Measurements from ENCODE around the gene MESP2. TPM values are rescaled to one million over a fixed set of nuclear protein-coding genes. Genes with fewer than 3 reads are reported as not detected.

Gene MESP2
- polyA plus RNA-seq, 1 donor from 2014 or later: not detected

DNA sequence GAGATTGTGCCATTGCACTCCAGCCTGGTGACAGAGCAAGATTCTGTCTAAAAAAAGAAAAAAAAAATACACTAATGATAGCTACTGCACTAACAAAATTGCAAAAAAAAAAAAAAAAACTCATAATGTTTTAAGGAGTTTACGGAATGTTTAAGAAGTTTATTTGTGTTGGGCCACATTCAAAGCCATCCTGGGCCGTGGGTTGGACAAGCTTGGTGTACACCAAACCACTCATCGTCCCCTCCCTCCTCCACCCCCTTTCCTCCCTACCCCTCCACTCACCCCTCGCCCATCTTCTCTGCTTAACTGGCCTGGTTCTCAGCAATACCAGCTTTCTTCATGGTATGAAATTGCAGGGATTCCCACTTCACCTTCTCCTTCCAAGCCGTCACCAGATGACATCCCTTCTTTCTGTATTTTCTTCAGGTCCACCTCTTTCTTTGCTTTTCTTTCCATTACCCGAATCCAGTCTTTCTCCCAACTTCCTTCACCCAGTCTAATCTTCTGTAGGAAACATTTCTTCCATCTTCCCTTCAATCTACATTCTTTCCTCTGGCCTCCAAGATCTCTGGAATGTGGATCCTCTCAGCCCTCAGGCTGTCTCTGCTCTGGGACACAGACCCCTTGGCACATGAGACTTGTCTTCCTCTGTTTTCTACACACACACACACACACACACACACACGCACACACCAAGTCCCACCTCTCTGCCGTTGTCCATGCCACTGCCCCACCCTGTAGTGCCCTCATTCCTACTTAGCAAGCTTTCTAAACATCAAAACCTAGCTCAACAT, 21.6 kb upstream of the MESP2 start:
- H3K27ac ChIP-seq (ENCODE audit: low read length): no peak overlapping the region
- TF ChIP-seq RAD21 (conservative IDR thresholded peaks at IDR 0.05) (no peak), EP300 (conservative IDR thresholded peaks at IDR 0.05; ENCODE audit: poor library complexity, severe bottlenecking) (no peak), TAF1 (IDR thresholded peaks at IDR 0.05; ENCODE audit: low read depth) (no peak), POLR2AphosphoS5 (IDR thresholded peaks at IDR 0.05) (no peak), EZH2 (IDR thresholded peaks at IDR 0.05; ENCODE audit: borderline replicate concordance, insufficient read depth, low read length, poor library complexity, severe bottlenecking) (no peak), MXI1 (conservative IDR thresholded peaks at IDR 0.05; ENCODE audit: poor library complexity, severe bottlenecking) (no peak)
- TF ChIP-seq, protein P1, sequence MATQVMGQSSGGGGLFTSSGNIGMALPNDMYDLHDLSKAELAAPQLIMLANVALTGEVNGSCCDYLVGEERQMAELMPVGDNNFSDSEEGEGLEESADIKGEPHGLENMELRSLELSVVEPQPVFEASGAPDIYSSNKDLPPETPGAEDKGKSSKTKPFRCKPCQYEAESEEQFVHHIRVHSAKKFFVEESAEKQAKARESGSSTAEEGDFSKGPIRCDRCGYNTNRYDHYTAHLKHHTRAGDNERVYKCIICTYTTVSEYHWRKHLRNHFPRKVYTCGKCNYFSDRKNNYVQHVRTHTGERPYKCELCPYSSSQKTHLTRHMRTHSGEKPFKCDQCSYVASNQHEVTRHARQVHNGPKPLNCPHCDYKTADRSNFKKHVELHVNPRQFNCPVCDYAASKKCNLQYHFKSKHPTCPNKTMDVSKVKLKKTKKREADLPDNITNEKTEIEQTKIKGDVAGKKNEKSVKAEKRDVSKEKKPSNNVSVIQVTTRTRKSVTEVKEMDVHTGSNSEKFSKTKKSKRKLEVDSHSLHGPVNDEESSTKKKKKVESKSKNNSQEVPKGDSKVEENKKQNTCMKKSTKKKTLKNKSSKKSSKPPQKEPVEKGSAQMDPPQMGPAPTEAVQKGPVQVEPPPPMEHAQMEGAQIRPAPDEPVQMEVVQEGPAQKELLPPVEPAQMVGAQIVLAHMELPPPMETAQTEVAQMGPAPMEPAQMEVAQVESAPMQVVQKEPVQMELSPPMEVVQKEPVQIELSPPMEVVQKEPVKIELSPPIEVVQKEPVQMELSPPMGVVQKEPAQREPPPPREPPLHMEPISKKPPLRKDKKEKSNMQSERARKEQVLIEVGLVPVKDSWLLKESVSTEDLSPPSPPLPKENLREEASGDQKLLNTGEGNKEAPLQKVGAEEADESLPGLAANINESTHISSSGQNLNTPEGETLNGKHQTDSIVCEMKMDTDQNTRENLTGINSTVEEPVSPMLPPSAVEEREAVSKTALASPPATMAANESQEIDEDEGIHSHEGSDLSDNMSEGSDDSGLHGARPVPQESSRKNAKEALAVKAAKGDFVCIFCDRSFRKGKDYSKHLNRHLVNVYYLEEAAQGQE (IDR thresholded peaks at IDR 0.05; ENCODE audit: borderline replicate concordance): no peak
- TF ChIP-seq, protein P2, sequence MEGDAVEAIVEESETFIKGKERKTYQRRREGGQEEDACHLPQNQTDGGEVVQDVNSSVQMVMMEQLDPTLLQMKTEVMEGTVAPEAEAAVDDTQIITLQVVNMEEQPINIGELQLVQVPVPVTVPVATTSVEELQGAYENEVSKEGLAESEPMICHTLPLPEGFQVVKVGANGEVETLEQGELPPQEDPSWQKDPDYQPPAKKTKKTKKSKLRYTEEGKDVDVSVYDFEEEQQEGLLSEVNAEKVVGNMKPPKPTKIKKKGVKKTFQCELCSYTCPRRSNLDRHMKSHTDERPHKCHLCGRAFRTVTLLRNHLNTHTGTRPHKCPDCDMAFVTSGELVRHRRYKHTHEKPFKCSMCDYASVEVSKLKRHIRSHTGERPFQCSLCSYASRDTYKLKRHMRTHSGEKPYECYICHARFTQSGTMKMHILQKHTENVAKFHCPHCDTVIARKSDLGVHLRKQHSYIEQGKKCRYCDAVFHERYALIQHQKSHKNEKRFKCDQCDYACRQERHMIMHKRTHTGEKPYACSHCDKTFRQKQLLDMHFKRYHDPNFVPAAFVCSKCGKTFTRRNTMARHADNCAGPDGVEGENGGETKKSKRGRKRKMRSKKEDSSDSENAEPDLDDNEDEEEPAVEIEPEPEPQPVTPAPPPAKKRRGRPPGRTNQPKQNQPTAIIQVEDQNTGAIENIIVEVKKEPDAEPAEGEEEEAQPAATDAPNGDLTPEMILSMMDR (IDR thresholded peaks at IDR 0.05; ENCODE audit: poor library complexity, severe bottlenecking): no peak
- H3K27me3 ChIP-seq (ENCODE audit: insufficient read depth, low read depth, low read length): peaks cover 8% of the 10 kb centered on the region
- no peaks in the 10 kb centered on the region for H3K9me3 ChIP-seq (ENCODE audit: low read length)
- H3K4me2 ChIP-seq (ENCODE audit: low read length): no peak overlapping the region
- H3K9ac ChIP-seq (ENCODE audit: low read length): no peak overlapping the region
- H3K36me3 ChIP-seq (ENCODE audit: insufficient read depth, low read length): no peaks in the 10 kb centered on the region
- H2AFZ ChIP-seq (ENCODE audit: low read depth, low read length): no peak overlapping the region
- H3K4me3 ChIP-seq (ENCODE audit: low read length): no peak overlapping the region
- no peaks in the 10 kb centered on the region for H4K20me1 ChIP-seq (ENCODE audit: insufficient read depth)
- no peaks in the 10 kb centered on the region for H3K79me2 ChIP-seq (replicated peaks; ENCODE audit: insufficient read depth, low read length)
- no peaks in the 10 kb centered on the region for H3F3A ChIP-seq (ENCODE audit: insufficient read depth, low read length, poor library complexity, severe bottlenecking)
- no peaks in the 10 kb centered on the region for H3K9me2 ChIP-seq (ENCODE audit: insufficient read depth, low read length)

DNA sequence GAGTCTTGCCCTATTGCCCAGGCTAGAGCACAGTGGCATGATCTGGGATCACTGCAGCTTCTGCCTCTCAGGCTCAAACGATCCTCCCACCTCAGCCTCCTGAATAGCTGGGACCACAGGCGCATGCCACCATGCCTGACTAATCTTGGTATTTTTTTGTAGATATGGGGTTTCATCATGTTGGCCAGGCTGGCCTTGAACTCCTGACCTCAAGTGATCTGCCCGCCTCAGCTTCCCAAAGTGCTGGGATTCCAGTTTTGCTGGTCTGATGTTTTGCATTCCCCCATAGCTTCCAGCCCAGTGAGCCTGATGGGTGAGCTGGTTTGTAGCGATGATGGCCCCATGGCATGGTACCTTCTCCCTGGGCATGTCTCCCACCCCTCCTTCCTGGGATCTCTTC, 20.4 kb upstream of the MESP2 start:
- H4K20me1 ChIP-seq (ENCODE audit: insufficient read depth): no peaks in the 10 kb centered on the region
- H3K4me3 ChIP-seq (ENCODE audit: low read length): no peak overlapping the region
- no peak overlapping the region for H2AFZ ChIP-seq (ENCODE audit: low read depth, low read length)
- H3K36me3 ChIP-seq (ENCODE audit: insufficient read depth, low read length): no peaks in the 10 kb centered on the region
- H3K9me2 ChIP-seq (ENCODE audit: insufficient read depth, low read length): no peaks in the 10 kb centered on the region
- H3K9me3 ChIP-seq (ENCODE audit: low read length): no peaks in the 10 kb centered on the region
- no peaks in the 10 kb centered on the region for H3K27me3 ChIP-seq (ENCODE audit: insufficient read depth, low read depth, low read length)
- H3K9ac ChIP-seq (ENCODE audit: low read length): no peak overlapping the region
- H3F3A ChIP-seq (ENCODE audit: insufficient read depth, low read length, poor library complexity, severe bottlenecking): no peaks in the 10 kb centered on the region
- TF ChIP-seq MXI1 (conservative IDR thresholded peaks at IDR 0.05; ENCODE audit: poor library complexity, severe bottlenecking) (no peak), TAF1 (IDR thresholded peaks at IDR 0.05; ENCODE audit: low read depth) (no peak), SMC3 (conservative IDR thresholded peaks at IDR 0.05; ENCODE audit: poor library complexity) (no peak), EP300 (conservative IDR thresholded peaks at IDR 0.05; ENCODE audit: poor library complexity, severe bottlenecking) (no peak), POLR2AphosphoS5 (IDR thresholded peaks at IDR 0.05) (no peak), EZH2 (IDR thresholded peaks at IDR 0.05; ENCODE audit: borderline replicate concordance, insufficient read depth, low read length, poor library complexity, severe bottlenecking) (no peak), RAD21 (conservative IDR thresholded peaks at IDR 0.05) (no peak)
- TF ChIP-seq, protein P2 (IDR thresholded peaks at IDR 0.05; ENCODE audit: poor library complexity, severe bottlenecking): no peak
- TF ChIP-seq, protein P1 (IDR thresholded peaks at IDR 0.05; ENCODE audit: borderline replicate concordance): no peak
- no peak overlapping the region for H3K27ac ChIP-seq (ENCODE audit: low read length)
- H3K4me2 ChIP-seq (ENCODE audit: low read length): no peak overlapping the region
- H3K79me2 ChIP-seq (replicated peaks; ENCODE audit: insufficient read depth, low read length): no peaks in the 10 kb centered on the region

Measured in neural cell (in vitro differentiated cells).